Posterior vena cava (tissue), 2 donors: Measurements from ENCODE around the gene CCDC146. TPM values are rescaled to one million over a fixed set of nuclear protein-coding genes. Genes with fewer than 3 reads are reported as not detected.
"Not testable (repeated sequence)": the region's sequence is repeated elsewhere in the genome, so short reads cannot be mapped to it uniquely, and the experiment has no call there.

Source experiments
- DNase-seq: peaks from one replicate; pipeline ENCODE4 v3.0.0-alpha.2; 2020; ENCODE audit warnings: low spot score
- intact Hi-C, 2 donors: fragments of 100-400 bp; cut with DNase I; formaldehyde crosslinking; loops; one replicate each; pipeline versions ENCODE4 v1.14.1 to v1.14.2; 2022 to 2023
- total RNA-seq, 2 donors: library from RNA; stranded (reverse); fragmentation: NEBNext Ultra II Directional; extraction: Animal tissue kit (Norgen Biotek cat#: 25700); gene quantifications; one replicate each; pipeline ENCODE4 v1.2.1, GENCODE V29; 2021
- donor health status: DM: yes; HTN: yes; CAD: no.
- donor health status: DM: yes; HTN: yes; CAD: no.

Gene CCDC146
- total RNA-seq, 2 donors from 2014 or later: 12.7 to 12.9 TPM

DNA sequence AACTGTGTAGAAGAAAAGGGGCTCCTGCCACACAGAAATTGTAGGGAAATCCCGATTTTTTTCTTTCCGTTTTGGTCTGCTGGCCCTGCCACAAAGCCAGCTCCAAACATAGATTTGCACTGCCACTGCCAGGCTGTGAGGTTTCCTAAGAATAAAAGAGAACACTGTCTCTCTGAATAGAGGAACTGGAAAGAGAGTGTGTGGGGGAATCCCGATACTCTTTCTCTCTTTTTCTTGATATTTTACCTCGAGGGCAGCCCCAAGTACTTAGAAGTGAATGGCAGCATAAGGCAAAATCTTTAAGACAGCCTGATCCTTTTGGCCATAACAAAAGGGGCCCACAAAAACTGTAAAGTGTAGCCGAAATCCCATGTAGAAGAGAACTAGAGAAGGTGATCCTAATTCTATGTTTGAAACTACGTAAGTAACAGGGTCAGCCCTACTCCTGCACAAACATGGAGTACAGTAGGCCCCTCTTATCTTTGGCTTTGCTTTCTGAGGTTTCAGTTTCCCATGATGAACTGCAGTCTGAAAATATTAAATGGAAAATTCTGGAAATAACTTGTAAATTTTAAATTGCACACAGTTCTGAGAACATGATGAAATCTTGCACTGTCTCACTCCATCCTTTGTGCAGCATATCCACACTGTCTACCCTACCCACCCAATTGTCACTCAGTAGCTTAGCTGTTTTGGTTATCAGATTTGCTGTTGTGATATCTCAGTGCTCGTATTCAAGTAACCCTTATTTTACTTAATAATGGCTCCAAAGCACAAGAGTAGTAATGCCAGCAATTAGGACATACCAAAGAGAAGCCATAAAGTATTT is 6.4 kb downstream of the CCDC146 start:
- intact Hi-C loops, DNase-seq: not testable (repeated sequence)

DNA sequence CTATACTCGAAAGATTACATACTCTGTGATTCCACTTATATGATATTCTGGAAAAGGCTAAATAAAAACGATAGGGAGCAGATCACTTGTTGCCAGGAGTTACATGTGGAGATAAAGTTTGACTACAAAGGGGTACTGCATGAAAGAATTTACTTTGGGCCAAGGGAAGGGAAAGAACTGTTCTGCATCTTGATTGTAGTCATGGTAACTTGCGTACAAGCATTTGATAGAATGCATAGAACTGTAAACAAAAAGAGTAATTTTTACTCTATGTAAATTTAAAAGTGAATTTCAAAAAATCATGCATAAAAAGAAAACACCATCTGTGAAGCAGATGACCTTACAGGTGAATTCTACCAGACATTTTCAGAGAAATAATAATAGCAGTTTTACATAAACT is 9.4 kb downstream of the CCDC146 start:
- DNase-seq, intact Hi-C loops: not testable (repeated sequence)

DNA sequence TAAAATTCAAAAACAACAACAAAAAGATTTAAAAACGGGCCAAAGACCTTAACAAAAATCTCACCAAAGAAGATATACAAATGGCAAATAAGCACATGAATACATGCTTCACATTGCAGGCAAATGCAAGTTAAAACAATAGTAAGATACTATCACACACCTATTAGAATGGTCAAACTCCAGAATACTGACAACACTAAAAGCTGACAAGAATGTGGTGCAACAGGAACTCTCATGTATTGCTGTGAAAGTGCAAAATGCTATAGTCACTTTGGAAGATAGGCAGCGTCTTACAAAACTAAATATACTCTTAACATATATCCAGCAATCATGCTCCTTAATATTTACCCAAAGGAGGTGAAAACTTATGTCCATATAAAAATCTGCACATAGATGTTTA is 16.3 kb downstream of the CCDC146 start:
- intact Hi-C loops, DNase-seq: not testable (repeated sequence)

DNA sequence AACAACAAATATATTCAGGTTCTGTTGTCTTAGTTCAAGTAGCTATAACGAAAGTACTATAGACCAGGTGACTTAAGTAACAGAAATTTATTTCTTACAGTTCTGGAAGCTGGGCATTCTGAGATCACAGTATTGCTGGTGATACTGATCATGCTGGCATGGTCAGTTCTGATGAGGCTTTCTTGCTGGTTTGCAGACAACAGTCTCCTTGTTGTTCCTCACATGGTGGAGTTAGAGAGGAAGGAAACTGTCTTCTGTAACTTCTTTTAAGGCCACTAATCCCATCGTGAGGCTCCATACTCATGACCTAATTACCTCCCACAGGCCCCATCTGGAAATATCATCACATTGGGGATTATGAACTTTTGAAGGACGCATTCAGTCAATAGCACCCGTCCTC is 17.9 kb downstream of the CCDC146 start:
- DNase-seq, intact Hi-C loops: not testable (repeated sequence)

DNA sequence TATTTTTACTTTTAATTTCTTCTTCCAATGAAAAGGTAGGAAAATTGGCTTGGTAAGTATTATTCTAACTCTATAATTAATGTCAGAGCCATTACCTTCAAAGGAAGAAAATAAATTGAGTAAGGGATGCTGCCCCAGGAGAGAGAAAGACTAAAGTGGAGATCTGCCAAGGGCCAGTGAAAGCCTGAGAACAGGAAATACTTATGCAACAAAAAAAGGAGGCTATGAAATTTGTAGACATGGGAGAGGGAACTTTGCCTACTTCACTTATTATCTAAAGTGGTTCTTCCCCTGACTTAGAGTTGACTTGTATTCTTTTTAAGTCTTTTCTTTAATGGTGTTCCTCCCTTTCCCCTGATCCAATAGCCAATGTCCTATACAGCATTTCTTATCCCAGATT is 29.8 kb downstream of the CCDC146 start:
- intact Hi-C loops: not testable (repeated sequence)

DNA sequence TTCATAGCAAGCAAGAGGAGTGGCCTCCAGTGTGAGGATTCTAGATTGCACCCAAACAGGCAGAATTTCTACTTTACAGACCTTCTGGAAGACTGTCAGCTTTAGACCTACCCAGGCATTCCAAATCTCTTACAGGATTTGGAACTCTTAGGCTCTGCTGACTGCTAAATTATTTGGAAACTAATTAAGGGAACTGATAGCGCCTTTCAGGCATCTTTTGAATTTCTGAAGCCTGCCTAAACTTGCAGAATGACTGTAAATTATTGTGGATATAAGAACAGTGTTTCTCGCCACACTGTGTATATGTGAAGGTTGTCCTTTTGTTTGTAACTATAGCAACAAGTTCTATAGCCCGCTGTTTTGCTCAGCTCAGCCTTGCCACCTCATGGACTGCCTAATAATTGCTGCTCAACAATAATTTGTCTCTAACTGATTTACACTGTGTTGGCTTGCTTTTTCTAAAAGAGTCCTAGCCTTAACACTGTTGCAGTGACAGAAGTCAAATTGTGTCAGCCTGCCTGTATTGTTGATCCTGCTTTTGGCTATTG is 32.6 kb downstream of the CCDC146 start:
- intact Hi-C loops, DNase-seq: not testable (repeated sequence)

More for the DNA sequence above, 29.8 kb downstream of the CCDC146 start:
- not testable (repeated sequence) for DNase-seq

DNA sequence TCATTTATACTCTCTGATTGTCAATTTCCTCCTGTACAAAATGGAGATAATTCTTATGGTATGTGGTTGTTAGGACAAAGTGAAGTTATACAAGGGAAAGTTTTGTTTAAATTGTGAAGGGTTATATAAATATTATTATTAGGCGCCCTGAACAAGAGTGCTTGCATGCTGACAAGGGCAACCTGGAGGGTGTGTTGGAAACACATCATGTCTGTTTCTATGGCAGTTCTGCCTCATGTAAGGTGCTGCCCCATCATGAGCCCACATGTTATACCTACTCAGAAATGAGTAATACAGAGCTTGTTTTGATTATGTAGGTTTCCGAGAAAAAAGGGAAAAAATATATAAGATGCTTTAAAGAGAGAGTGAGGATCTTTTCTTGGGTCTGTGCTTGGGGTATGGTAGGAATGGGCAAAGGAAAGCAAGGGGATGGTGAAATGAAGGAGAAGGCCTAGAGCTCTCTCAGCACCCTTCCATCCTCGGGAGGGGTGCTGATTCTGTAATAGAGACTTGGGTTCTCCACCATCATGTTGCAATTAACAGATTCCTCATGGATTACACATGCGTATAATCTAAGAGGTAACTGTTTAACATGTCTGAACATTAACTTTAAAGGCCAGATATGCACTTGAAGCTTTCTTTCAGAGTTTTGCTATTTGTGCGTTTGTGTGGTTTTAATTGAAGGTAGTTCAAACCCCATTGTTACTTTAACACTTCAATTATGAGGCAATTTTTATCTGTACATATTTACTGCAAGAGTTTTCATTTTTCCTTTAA is 33.4 kb downstream of the CCDC146 start:
- intact Hi-C loops, DNase-seq: not testable (repeated sequence)

DNA sequence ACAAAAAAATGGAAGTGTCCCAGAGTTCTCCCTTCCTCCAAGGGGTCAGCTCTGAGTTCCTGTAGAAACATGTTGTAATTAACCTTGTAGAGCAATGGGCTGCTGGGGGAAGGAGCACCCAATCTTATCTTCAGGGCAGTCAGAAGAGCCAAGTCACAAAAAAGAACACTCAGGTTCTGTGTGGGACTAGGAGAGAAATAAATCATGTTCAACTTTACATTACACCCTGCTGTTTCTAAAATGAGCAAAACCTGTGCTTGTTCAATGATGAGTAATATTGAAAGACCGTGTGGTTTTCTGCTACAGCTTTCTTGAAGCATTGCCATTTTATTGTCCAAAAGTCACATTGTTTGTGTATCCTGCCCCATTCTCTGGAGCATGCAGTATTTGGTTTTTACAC is 34.6 kb downstream of the CCDC146 start:
- intact Hi-C loops, DNase-seq: not testable (repeated sequence)

DNA sequence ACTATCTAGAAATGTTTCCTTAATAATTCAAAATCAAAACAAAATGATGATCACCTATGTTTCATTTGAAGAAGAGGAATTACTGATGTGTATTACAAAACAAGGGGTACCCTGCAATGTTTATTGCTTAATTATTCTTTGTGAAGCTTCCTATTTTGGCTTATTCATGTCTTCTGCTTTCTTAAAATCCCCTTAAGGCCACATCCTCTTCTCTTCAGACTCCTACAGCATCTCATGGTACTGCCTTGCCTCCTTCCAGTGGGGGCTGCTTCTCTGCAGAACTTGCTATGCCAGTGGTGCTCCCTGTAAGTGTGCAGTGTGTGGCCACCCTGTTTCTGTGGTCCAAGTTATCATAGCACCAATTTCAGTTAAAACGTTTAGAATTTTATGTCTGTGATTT is 35.0 kb downstream of the CCDC146 start:
- DNase-seq: no peak
- intact Hi-C loops: no loop called here

DNA sequence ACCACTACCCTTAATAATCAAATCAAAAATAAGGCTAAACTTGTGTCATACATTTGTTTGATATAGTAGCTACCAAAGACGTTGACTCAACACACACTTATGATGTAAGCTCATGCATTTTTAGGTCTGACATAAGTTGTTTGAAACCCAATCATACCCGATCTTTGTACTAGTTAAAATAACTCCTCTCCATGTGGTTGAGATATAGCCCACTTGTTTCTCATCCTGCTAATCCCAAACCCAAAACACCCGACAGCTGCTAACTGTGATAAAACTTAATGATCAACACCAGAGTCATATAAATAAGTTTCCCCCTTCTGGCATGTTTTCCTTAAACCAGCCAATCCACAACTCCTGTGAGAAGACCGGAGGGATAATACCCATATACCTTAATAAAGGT is 48.7 kb downstream of the CCDC146 start:
- intact Hi-C loops, DNase-seq: not testable (repeated sequence)

DNA sequence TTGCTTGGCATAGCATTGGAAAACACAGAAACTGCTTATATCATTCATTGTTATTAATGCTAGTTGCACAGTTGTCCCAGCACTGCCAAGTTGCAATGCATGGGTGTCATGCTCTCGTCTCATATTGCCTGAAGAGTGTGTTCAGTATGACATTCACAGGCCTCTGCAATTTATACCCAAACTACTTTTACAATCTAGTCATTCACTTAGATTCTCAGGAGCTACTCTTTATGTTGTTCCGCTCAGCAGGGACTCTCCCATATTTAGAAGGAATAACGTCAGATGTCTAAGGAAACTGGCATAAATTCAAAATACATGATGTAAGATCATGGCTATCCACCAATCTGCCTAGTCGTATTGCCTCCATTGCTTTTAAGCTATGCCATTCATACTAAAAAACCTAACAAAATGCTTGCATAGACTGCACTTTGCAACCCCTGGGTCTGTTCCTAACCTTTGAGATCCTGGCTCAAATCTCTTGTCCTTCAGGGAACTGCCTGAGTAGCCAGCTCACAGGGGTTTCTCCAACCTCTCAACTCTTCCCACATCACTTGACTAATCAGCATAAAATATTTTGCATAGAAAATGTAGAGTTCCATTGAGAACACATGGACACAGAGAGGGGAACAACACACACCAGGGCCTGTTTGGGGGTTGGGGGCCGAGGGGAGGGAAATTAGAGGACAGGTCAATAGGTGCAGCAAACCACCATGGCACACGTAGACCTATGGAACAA is 50.2 kb downstream of the CCDC146 start:
- intact Hi-C loops, DNase-seq: not testable (repeated sequence)

DNA sequence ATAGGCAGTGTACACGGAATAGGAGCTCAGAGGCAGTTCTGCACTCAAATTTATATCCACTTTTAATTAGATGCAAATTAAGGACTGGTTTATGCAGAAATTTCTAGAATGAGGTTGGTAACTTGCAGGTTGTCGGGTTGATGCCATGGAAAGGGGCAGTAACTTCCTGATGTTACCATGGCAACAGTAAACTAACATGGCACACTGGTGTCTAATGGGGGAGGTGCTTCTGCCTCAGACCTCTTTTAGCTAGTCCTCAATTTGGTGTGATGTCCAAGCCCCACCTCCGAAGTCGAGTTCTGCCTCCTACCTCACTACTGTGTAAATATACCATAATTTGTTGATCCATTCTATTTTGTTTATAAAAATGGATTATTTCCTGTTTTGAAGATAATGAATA is 52.0 kb downstream of the CCDC146 start:
- intact Hi-C loops: not testable (repeated sequence)

DNA sequence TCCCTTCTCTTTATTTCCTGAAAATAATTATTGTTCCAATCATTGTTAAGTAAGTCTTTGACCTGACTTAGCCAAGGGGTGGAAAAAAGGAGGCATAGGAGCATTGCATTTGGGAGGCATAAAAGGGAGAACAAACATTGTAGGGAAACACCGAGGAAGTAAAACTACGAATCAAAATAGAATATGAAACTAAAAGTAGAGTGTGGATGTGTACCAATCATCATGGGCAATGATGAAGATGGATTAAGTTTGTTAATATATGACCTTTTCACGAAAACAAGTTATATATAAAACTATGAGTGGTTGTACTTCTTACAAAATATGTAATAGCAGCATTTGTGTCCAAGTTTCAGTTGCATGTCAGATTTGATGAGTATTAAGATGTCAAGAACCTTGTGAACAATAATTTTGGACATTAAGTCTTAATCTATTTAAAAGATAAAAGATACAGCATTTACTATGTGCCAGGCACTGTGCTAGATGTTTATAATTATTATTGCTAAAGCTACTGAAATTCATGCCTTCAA is 52.9 kb downstream of the CCDC146 start:
- DNase-seq, intact Hi-C loops: not testable (repeated sequence)

More for the DNA sequence above, 52.0 kb downstream of the CCDC146 start:
- not testable (repeated sequence) for DNase-seq

DNA sequence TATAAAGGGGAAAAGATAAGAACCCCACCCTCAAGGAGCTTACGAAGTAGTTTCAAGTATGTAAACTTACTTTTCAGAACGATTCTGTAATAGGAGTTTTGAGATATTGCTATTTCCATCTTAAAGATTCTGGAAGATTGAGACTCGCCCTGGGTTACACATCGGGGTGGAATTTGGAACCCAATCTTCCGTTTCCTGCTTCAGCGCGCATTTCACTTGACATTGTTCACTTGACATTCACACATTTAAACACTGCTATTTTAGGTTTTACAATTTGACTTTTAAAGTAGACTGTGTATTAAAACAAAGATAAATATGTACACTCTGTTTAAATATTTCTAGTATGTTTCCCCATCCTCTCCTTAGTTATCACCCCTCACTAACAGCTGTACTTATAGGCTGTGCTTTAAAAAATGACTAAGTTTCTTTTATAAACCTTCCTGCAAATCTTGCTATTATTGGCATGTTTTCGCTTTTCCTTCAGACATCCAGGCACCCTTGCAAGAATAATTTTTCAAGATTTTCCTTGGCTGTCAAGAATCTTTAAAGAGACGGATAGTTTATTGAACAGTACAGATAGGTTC is 55.0 kb downstream of the CCDC146 start:
- intact Hi-C loops, DNase-seq: not testable (repeated sequence)

DNA sequence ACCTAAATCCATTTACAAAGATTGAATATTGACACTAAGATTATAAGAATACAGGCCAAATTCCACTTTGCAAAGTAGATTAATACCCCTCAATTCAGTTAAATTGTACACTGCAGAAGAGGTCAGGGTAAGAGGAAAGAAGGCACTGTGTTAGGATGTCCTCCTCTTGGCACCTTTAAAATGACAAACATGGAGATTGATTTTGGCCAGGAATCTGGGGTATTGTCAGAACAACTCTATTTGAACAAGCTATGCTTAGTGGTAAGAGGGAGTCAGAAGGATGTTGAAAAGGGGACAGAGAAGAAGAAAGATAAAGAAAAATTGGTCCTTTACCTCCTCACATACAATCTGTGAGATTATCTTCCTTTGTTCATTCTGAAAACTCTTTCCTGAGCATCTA is 55.6 kb downstream of the CCDC146 start:
- intact Hi-C loops, DNase-seq: not testable (repeated sequence)

DNA sequence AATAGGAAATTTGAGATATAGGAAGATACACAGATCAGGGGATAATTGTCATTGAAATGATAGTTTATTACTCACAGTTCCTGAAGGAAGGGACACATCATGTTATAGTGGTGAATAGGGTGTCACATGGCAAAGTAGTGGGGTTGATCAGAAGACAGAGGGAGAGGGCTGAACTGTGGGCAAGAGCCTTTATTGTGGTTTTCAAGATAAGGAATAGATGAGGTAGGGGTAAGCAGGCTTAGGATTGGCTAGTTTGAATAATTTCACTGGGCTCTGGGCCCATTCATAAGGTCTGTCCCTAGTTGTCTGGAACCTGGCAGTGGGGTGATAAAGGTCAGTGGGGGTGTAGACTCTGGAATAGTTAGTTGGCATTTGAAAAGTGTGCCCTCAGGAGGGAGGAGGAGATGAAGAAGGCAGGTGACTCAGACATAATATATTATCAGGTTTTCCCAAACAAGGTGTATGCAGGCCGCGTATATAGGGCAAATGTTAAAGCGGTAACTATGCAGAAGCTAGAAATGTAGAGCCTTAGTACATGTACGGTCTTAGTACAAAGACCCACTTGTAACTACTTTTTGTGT is 58.7 kb downstream of the CCDC146 start:
- intact Hi-C loops: no loop called here
- DNase-seq: no peak

DNA sequence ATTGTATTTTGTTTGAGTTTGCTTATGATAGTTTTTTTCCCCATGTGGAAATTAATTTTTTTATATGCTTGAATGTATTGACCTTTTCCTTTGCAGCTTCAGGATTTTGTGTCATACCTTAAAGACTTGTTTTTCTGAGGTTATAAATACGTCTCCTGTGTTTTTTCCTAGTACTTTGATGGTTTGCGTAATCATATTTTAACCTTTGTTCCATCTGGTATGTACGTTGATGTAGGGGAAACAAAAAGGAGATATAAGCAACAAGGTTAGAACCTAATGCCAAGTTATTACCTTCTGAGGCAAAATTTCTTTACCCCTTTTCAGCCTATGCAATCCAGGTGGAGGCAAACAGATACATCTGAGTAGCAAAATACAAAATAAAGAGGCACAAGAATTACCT is 59.3 kb downstream of the CCDC146 start:
- intact Hi-C loops: no loop called here
- DNase-seq: no peak

DNA sequence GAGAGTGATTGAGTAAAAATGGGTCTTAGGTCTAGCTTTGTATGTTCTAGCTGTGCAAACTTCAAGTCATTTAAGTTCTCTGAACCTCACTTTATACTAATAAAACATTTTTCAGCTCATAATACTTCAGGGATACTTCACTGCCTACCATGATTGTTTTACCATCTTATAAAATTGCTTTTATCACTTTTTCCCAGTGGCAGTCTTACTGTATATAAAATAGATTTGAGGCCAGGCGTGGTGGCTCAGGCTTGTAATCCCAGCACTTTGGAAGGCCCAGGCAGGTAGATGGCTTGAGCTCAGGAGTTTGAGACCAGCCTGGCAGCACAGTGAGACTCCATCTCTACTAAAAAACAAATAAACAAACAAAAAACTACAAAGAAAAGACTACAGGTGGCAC is 59.8 kb downstream of the CCDC146 start:
- intact Hi-C loops: no loop called here

More for the DNA sequence above, 59.8 kb downstream of the CCDC146 start:
- DNase-seq: no peak
